K562 (cell line): ENCODE results near the gene CTTNBP2NL. TPM values are rescaled to one million over a fixed set of nuclear protein-coding genes. Genes with fewer than 3 reads are reported as not detected.

Source experiments
- ARID2 ChIP-seq: fragments of 450-650 bp; IDR thresholded peaks from 2 replicates; pipeline ENCODE4 v1.6.1; 2017; ENCODE audit warnings: antibody characterized with exemption, mild to moderate bottlenecking
- CTBP1 ChIP-seq: fragments of 450-650 bp; IDR thresholded peaks from 2 replicates; pipeline ENCODE4 v1.6.1; 2016; ENCODE audit warnings: borderline replicate concordance
- CXXC5 ChIP-seq: fragments of 250-450 bp; sonication (Bioruptor Pico); IDR thresholded peaks from 2 replicates; pipeline ENCODE4 v1.8.0; 2022; ENCODE audit warnings: inconsistent platforms, mild to moderate bottlenecking, moderate library complexity
- KAT8 ChIP-seq: fragments of 450-650 bp; IDR thresholded peaks from 2 replicates; pipeline ENCODE4 v1.6.1; 2016; ENCODE audit warnings: low read depth, mild to moderate bottlenecking
- MAZ ChIP-seq, 2 experiments: fragments of 450-650 bp in 1 of 2; sonication (generic) in 1 of 2; formaldehyde crosslinking; IDR thresholded peaks in 1 of 2; conservative IDR thresholded peaks in 1 of 2; 2 replicates each; pipeline versions ENCODE4 v1.4.0 to v1.5.0; 2020; ENCODE audit warnings: mild to moderate bottlenecking in 1 of 2, missing genetic modification reagents in 1 of 2
- MCM3 ChIP-seq: fragments of 450-650 bp; IDR thresholded peaks from 2 replicates; pipeline ENCODE4 v1.6.1; 2016
- PCBP1 ChIP-seq: fragments of 200-400 bp; formaldehyde crosslinking; IDR thresholded peaks from 2 replicates; pipeline ENCODE4 v1.6.1; 2018; ENCODE audit warnings: mild to moderate bottlenecking, low read depth, low read length; ENCODE audit not compliant: poor library complexity, severe bottlenecking
- RBFOX2 ChIP-seq: fragments of 200-400 bp; formaldehyde crosslinking; IDR thresholded peaks from 2 replicates; pipeline ENCODE4 v1.6.1; 2017; ENCODE audit warnings: low read depth, mild to moderate bottlenecking, low read length, moderate library complexity
- RBM22 ChIP-seq: fragments of 200-400 bp; formaldehyde crosslinking; IDR thresholded peaks from 2 replicates; pipeline ENCODE4 v1.6.1; 2018; ENCODE audit warnings: low read length, low read depth; ENCODE audit not compliant: poor library complexity, severe bottlenecking
- RNF2 ChIP-seq: sonication (generic); IDR thresholded peaks from 2 replicates; pipeline ENCODE4 v1.6.1; 2016
- UBTF ChIP-seq, 2 experiments: IDR thresholded peaks; 2 replicates each; pipeline ENCODE4 v1.6.1; 2012; ENCODE audit warnings: improper control_type of control experiment in 2 of 2, low read depth in 2 of 2, low read length in 2 of 2, borderline replicate concordance in 1 of 2
- ZFP36 ChIP-seq: fragments of 150-350 bp; IDR thresholded peaks from 2 replicates; pipeline ENCODE4 v1.6.1; 2018; ENCODE audit warnings: low read length, low read depth; ENCODE audit not compliant: partially characterized antibody
- ZNF780A ChIP-seq: fragments of 250-450 bp; sonication (Bioruptor Pico); IDR thresholded peaks from 2 replicates; pipeline ENCODE4 v1.5.0; 2021; ENCODE audit warnings: mild to moderate bottlenecking
- ZZZ3 ChIP-seq: fragments of 450-650 bp; IDR thresholded peaks from 2 replicates; pipeline ENCODE4 v1.6.1; 2016; ENCODE audit warnings: antibody characterized with exemption, mild to moderate bottlenecking, moderate library complexity
- polyA plus RNA-seq, 8 experiments: library from polyadenylated mRNA; depleted of rRNA in 4 of 8; stranded (reverse) in 5 of 8; unstranded in 3 of 8; fragments of >200 nt; fragmentation: Nextera tagmentation in 2 of 8; fragmentation: Illumina TruSeq in 1 of 8; extraction: Ambion mirVana in 2 of 8; extraction: Trizol in 1 of 8; gene quantifications; 2 replicates each; pipeline versions ENCODE4 v1.2.1 to v1.2.3, GENCODE V29; 2011 to 2014; ENCODE audit warnings: inconsistent platforms in 1 of 8, missing spikeins in 1 of 8
- total RNA-seq, 7 experiments: library from RNA; depleted of rRNA in 6 of 7; stranded (reverse); fragments of >200 nt in 6 of 7; fragmentation: Illumina TruSeq in 2 of 7; extraction: Trizol in 2 of 7; gene quantifications; 2 replicates each; pipeline versions ENCODE4 v1.2.1 to v1.2.3, GENCODE V29; 2011 to 2021; ENCODE audit warnings: low replicate concordance in 1 of 7
- TF ChIP-seq, protein P1 (sequence below), 2 experiments: fragments of 150-350 bp in 1 of 2; IDR thresholded peaks; 2 replicates each; pipeline ENCODE4 v1.6.1; 2012 to 2016; ENCODE audit warnings: low read depth in 2 of 2, low read length in 2 of 2, mild to moderate bottlenecking in 1 of 2, moderate library complexity in 1 of 2
- TF ChIP-seq, protein P2 (sequence below), 2 experiments: IDR thresholded peaks; 2 replicates each; pipeline ENCODE4 v1.6.1; 2011; ENCODE audit warnings: borderline replicate concordance in 1 of 2, control low read depth in 1 of 2, low read depth in 1 of 2, low read length in 1 of 2, mild to moderate bottlenecking in 1 of 2, mixed read lengths in 1 of 2, moderate library complexity in 1 of 2; ENCODE audit not compliant: insufficient read depth in 1 of 2, insufficient read length in 1 of 2, poor library complexity in 1 of 2, severe bottlenecking in 1 of 2; ENCODE audit errors: extremely low read depth in 1 of 2
- TF ChIP-seq, protein P3 (sequence below): fragments of 450-650 bp; formaldehyde crosslinking; IDR thresholded peaks from 2 replicates; pipeline ENCODE4 v1.4.0; 2020; ENCODE audit warnings: mild to moderate bottlenecking, moderate library complexity

The CTTNBP2NL gene
- total and polyA plus RNA-seq, 9 of the 15 experiments (the other 6 are each of a cell fraction or from before 2014, with no cell fraction given): 0.27 to 1.4 (median 0.62) TPM

GRCh38 chr1:112501810-112502641, 106.0 kb downstream of the CTTNBP2NL start (continued):
- TF ChIP-seq, protein P1, sequence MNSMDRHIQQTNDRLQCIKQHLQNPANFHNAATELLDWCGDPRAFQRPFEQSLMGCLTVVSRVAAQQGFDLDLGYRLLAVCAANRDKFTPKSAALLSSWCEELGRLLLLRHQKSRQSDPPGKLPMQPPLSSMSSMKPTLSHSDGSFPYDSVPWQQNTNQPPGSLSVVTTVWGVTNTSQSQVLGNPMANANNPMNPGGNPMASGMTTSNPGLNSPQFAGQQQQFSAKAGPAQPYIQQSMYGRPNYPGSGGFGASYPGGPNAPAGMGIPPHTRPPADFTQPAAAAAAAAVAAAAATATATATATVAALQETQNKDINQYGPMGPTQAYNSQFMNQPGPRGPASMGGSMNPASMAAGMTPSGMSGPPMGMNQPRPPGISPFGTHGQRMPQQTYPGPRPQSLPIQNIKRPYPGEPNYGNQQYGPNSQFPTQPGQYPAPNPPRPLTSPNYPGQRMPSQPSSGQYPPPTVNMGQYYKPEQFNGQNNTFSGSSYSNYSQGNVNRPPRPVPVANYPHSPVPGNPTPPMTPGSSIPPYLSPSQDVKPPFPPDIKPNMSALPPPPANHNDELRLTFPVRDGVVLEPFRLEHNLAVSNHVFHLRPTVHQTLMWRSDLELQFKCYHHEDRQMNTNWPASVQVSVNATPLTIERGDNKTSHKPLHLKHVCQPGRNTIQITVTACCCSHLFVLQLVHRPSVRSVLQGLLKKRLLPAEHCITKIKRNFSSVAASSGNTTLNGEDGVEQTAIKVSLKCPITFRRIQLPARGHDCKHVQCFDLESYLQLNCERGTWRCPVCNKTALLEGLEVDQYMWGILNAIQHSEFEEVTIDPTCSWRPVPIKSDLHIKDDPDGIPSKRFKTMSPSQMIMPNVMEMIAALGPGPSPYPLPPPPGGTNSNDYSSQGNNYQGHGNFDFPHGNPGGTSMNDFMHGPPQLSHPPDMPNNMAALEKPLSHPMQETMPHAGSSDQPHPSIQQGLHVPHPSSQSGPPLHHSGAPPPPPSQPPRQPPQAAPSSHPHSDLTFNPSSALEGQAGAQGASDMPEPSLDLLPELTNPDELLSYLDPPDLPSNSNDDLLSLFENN (IDR thresholded peaks at IDR 0.05; ENCODE audit: low read depth in 2 of 2, low read length in 2 of 2): no peak
- TF ChIP-seq KAT8 (no peak), ZZZ3 (no peak), RBM22 (no peak), ZNF780A (CRISPR knock-in tag) (no peak), MAZ (CRISPR knock-in tag; conservative IDR thresholded peaks at IDR 0.05 in 1 of 2, IDR thresholded peaks at IDR 0.05 in 1 of 2) (peak; percentile 32 to 36; a peak in 3 of 4 replicates), UBTF (IDR thresholded peaks at IDR 0.05; ENCODE audit: borderline replicate concordance in 1 of 2, low read depth in 2 of 2, low read length in 2 of 2) (peak; percentile 16 to 31; a peak in 1 of 4 replicates), MCM3 (no peak), RNF2 (0 out of 2 replicates have a peak, but pooled peaks have one; percentile 20), PCBP1 (peak; percentile 47), CTBP1 (peak; percentile 45; the same call in 1 of the 2 replicates), RBFOX2 (0 out of 2 replicates have a peak, but pooled peaks have one; percentile 32), ZFP36 (peak; percentile 19), CXXC5 (CRISPR knock-in tag) (0 out of 2 replicates have a peak, but pooled peaks have one; percentile 22), ARID2 (0 out of 2 replicates have a peak, but pooled peaks have one; percentile 39)
- TF ChIP-seq, protein P2, sequence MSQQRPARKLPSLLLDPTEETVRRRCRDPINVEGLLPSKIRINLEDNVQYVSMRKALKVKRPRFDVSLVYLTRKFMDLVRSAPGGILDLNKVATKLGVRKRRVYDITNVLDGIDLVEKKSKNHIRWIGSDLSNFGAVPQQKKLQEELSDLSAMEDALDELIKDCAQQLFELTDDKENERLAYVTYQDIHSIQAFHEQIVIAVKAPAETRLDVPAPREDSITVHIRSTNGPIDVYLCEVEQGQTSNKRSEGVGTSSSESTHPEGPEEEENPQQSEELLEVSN (IDR thresholded peaks at IDR 0.05; ENCODE audit: borderline replicate concordance in 1 of 2, extremely low read depth in 1 of 2, insufficient read depth in 1 of 2, insufficient read length in 1 of 2, low read depth in 1 of 2, low read length in 1 of 2, poor library complexity in 1 of 2, severe bottlenecking in 1 of 2): peak in 1 of 2 experiments; percentile 30
- TF ChIP-seq, protein P3, sequence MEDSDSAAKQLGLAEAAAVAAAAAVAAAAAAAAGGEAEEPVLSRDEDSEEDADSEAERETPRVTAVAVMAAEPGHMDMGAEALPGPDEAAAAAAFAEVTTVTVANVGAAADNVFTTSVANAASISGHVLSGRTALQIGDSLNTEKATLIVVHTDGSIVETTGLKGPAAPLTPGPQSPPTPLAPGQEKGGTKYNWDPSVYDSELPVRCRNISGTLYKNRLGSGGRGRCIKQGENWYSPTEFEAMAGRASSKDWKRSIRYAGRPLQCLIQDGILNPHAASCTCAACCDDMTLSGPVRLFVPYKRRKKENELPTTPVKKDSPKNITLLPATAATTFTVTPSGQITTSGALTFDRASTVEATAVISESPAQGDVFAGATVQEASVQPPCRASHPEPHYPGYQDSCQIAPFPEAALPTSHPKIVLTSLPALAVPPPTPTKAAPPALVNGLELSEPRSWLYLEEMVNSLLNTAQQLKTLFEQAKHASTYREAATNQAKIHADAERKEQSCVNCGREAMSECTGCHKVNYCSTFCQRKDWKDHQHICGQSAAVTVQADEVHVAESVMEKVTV (CRISPR knock-in tag): peak; percentile 10; the same call in 1 of the 2 replicates
